ENCODE measurements around the gene LRP10.

GRCh38 chr14:22882064-22882463, 10.5 kb downstream of the LRP10 start:
- no peak for TF ChIP-seq GATA2 (IDR thresholded peaks at IDR 0.05; ENCODE audit: low read depth, low read length)
- TF ChIP-seq GATA3 (IDR thresholded peaks at IDR 0.05; ENCODE audit: low read depth, low read length): no peak

All from SH-SY5Y (cell line).